Measurements from ENCODE around the gene DENND11. TPM values are rescaled to one million over a fixed set of nuclear protein-coding genes. Genes with fewer than 3 reads are reported as not detected.
A peak's percentile ranks its signal among the peaks of the same experiment; 100 is the strongest.

DENND11 gene
- total and polyA plus RNA-seq, 8 donors, result 20.4 to 48.7 (median 41.0) TPM

- no peaks in the 10 kb centered on the region for H3K9me3 ChIP-seq
- peaks cover 0 to 56% of the 10 kb centered on the region in 2 donors for H3K36me3 ChIP-seq
- intact Hi-C loops (cut with DNase I), result no loop called here
- H3K27me3 ChIP-seq, result no peaks in the 10 kb centered on the region
- ATAC-seq (no peak), DNase-seq (no peak)
- no peak overlapping the region for H3K4me3 ChIP-seq
- H3K4me1 ChIP-seq, result peaks cover 0 to 23% of the 10 kb centered on the region in 2 donors
- no peak for TF ChIP-seq CTCF (IDR thresholded peaks at IDR 0.05)
- H3K27ac ChIP-seq, result no peak overlapping the region
Measured at GRCh38 chr7:141666071-141666470, 35.9 kb downstream of the DENND11 start.

GRCh38 chr7:141665208-141666035 lies 36.5 kb downstream of the DENND11 start:
- intact Hi-C loops (cut with DNase I), result no loop called here
- Histone ChIP-seq H3K27ac (no peak overlapping the region), H3K4me3 (no peak overlapping the region), H3K36me3 (peaks cover 0 to 56% of the 10 kb centered on the region in 2 donors), H3K27me3 (no peaks in the 10 kb centered on the region), H3K4me1 (peaks cover 0 to 30% of the 10 kb centered on the region in 2 donors), H3K9me3 (no peaks in the 10 kb centered on the region)
- TF ChIP-seq CTCF (IDR thresholded peaks at IDR 0.05), result no peak
- DNase-seq (no peak), ATAC-seq (no peak)

GRCh38 chr7:141664450-141664849 lies 37.5 kb downstream of the DENND11 start:
- Histone ChIP-seq H3K27me3 (no peaks in the 10 kb centered on the region), H3K4me3 (no peak overlapping the region), H3K36me3 (peaks cover 0 to 66% of the 10 kb centered on the region in 2 donors), H3K4me1 (peaks cover 0 to 39% of the 10 kb centered on the region in 2 donors), H3K27ac (no peak overlapping the region), H3K9me3 (no peaks in the 10 kb centered on the region)
- DNase-seq (no peak), ATAC-seq (no peak)
- TF ChIP-seq CTCF (IDR thresholded peaks at IDR 0.05), result no peak
- intact Hi-C loops (cut with DNase I), result no loop called here

DNA sequence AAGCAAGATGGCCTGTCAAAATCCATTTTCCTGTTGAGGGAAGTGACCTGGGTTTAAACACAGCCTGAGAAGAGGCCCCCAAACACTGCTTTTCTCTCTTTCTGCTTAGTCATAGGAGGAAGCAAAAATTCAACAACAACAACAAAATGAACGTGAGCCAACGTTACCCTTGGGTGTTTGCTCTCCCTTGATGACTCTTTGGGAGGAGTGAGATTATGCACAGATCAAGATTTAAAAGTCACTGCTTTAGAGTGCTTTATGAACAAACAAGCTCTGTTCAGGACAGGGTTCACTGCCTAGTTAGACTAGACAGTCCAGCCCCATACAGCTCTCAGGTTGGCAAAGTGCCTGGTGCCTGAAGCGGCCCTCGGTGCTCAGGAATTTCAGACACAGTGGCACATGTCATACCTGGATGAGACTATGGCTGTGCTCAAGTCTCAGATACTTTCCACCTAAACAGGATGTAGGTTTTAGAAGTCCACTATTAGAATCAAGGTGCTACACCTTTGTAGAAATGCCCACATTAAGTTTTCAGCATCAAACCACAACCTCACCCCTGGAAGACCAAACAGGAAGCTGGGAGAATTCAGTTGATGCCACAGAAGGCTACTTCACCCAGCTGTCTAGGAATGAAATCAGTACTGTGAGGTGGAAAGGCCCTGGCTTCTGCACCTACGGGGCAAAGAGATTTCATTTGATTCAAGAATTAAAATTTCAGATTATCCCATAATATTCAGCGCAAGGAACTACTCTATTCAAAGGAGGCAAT lies 38.7 kb downstream of the DENND11 start:
- TF ChIP-seq CTCF (IDR thresholded peaks at IDR 0.05), result no peak
- peak overlapping the region; percentile 24 to 60 for H3K27ac ChIP-seq
- no peak overlapping the region for H3K4me3 ChIP-seq
- DNase-seq (no peak), ATAC-seq (peak; percentile 68)
- no peaks in the 10 kb centered on the region for H3K27me3 ChIP-seq
- peaks cover 0 to 73% of the 10 kb centered on the region in 2 donors for H3K36me3 ChIP-seq
- no peaks in the 10 kb centered on the region for H3K9me3 ChIP-seq
- intact Hi-C loops (cut with DNase I), result no loop called here
- H3K4me1 ChIP-seq, result peaks cover 0 to 40% of the 10 kb centered on the region in 2 donors

DNA sequence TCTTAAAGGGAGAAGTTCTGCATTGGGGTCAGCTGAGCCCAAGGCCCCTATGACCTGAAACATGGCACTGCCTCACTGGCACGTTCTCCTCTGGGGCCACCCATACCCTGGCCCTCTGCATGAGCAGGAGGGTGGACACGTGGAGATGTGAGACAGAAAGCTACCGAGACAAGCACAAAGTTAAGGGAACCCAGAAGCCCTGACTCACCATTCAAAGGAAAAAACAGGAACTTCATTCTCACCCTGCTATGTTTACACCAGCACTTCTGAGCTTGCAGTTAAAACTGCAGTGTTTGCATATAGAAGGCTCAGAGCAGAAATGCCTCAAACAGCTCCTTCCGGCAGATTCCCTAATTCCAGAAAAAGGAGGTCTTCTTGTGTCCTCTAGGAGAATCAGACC lies 41.7 kb downstream of the DENND11 start:
- peaks cover 0 to 62% of the 10 kb centered on the region in 2 donors for H3K36me3 ChIP-seq
- H3K27me3 ChIP-seq, result no peaks in the 10 kb centered on the region
- no peaks in the 10 kb centered on the region for H3K9me3 ChIP-seq
- peaks cover 0 to 40% of the 10 kb centered on the region in 2 donors for H3K4me1 ChIP-seq
- H3K4me3 ChIP-seq, result no peak overlapping the region
- peak overlapping the region; percentile 23 to 67 for H3K27ac ChIP-seq
- ATAC-seq (peak; percentile 76), DNase-seq (peak in 1 of 4 donors; percentile 72)
- intact Hi-C loops (cut with DNase I), result no loop called here
- no peak for TF ChIP-seq CTCF (IDR thresholded peaks at IDR 0.05)

All from left lung (tissue), 10 donors.